ENCODE results near the gene UGP2.
"Not testable (repeated sequence)": the region's sequence is repeated elsewhere in the genome, so short reads cannot be mapped to it uniquely, and the experiment has no call there.

Gene UGP2

DNA sequence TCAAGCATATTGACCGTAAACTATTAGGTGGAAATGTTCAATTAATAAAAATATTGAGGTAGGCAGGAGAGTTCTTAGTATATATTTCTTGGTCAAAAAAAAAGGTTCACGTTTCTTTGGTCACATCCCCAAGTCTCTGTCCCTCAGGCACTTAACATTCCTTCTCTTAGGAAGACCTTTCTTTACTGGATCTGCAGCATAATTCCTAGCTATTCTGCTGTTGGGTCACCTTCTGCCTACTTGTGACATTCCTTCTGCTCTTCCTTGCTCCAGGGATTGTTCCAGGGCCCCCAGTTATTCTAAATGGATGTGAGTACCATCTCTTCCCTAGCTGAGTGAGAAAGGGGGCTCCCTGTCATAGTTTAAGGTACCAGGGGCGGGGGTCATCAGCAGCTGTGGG is 4.2 kb downstream of the UGP2 start:
- no peak overlapping the region for H3K23ac ChIP-seq (ENCODE audit: low read length)
- H2BK5ac ChIP-seq (ENCODE audit: low read length): no peak overlapping the region
- H3K36me3 ChIP-seq (ENCODE audit: control insufficient read depth, insufficient read depth, low read length): no peaks in the 10 kb centered on the region
- peak overlapping the region; percentile 15 for H3K9ac ChIP-seq (ENCODE audit: low read length)
- DNase-seq: peak; percentile 90
- no peak overlapping the region for H3K27ac ChIP-seq (ENCODE audit: low read depth, low read length)
- H3K79me1 ChIP-seq (ENCODE audit: low read length): no peaks in the 10 kb centered on the region
- H2AK5ac ChIP-seq (ENCODE audit: low read length): no peak overlapping the region
- H3K18ac ChIP-seq (ENCODE audit: low read length): no peak overlapping the region
- no peak overlapping the region for H4K8ac ChIP-seq (ENCODE audit: low read depth, low read length)
- peaks cover 66% of the 10 kb centered on the region for H3K79me2 ChIP-seq (ENCODE audit: control insufficient read depth, insufficient read depth, low read length)
- WGBS (ENCODE audit: extremely low coverage, insufficient coverage, low lambda C conversion rate): no CpG with 5 or more reads among the region's 3 CpGs
- H2BK15ac ChIP-seq (replicated peaks; ENCODE audit: low read depth): no peak overlapping the region
- H3K4me2 ChIP-seq (ENCODE audit: low read length): no peak overlapping the region
- H4K5ac ChIP-seq (ENCODE audit: low read length): no peak overlapping the region
- H3K4ac ChIP-seq (ENCODE audit: low read depth, low read length): no peak overlapping the region
- no peak overlapping the region for H3K4me3 ChIP-seq (ENCODE audit: low read length)
- H2BK120ac ChIP-seq (ENCODE audit: low read depth, low read length): no peak overlapping the region
- peaks cover 2% of the 10 kb centered on the region for H3K4me1 ChIP-seq (ENCODE audit: control insufficient read depth, low read depth, low read length)
- no peaks in the 10 kb centered on the region for H3K27me3 ChIP-seq (ENCODE audit: insufficient read depth, low read length, poor library complexity)
- no peak overlapping the region for H3K56ac ChIP-seq (ENCODE audit: low read length)

DNA sequence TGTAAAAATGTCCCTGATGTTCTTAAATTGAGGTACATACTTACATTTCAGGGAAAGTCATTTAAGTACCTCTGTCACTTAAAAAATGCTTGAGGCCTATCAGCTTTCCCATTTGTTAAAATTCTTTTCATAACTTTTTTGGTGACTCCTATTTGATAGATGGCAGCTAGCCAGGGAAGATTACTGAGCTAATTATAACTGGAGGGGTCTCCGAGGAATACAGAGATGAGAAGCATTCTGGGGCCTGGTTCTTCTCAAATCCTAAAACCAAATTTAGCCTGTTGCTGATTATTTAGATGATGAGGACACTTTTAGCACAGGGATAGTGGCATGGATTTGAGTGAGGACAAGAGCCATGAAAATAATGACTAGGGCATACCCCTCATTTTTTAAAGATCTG is 4.8 kb downstream of the UGP2 start:
- peaks cover 2% of the 10 kb centered on the region for H3K4me1 ChIP-seq (ENCODE audit: control insufficient read depth, low read depth, low read length)
- H3K4me2 ChIP-seq (ENCODE audit: low read length): no peak overlapping the region
- H3K9ac ChIP-seq (ENCODE audit: low read length): peak overlapping the region; percentile 16
- no CpG with 5 or more reads among the region's 1 CpG for WGBS (ENCODE audit: extremely low coverage, insufficient coverage, low lambda C conversion rate)
- H3K4me3 ChIP-seq (ENCODE audit: low read length): no peak overlapping the region
- DNase-seq: no peak
- no peak overlapping the region for H4K8ac ChIP-seq (ENCODE audit: low read depth, low read length)
- no peak overlapping the region for H3K23ac ChIP-seq (ENCODE audit: low read length)
- no peak overlapping the region for H2BK15ac ChIP-seq (replicated peaks; ENCODE audit: low read depth)
- no peak overlapping the region for H4K5ac ChIP-seq (ENCODE audit: low read length)
- no peak overlapping the region for H3K56ac ChIP-seq (ENCODE audit: low read length)
- H3K18ac ChIP-seq (ENCODE audit: low read length): no peak overlapping the region
- no peak overlapping the region for H3K4ac ChIP-seq (ENCODE audit: low read depth, low read length)
- H3K79me2 ChIP-seq (ENCODE audit: control insufficient read depth, insufficient read depth, low read length): peaks cover 71% of the 10 kb centered on the region
- no peaks in the 10 kb centered on the region for H3K36me3 ChIP-seq (ENCODE audit: control insufficient read depth, insufficient read depth, low read length)
- no peaks in the 10 kb centered on the region for H3K27me3 ChIP-seq (ENCODE audit: insufficient read depth, low read length, poor library complexity)
- no peaks in the 10 kb centered on the region for H3K79me1 ChIP-seq (ENCODE audit: low read length)
- no peak overlapping the region for H2BK120ac ChIP-seq (ENCODE audit: low read depth, low read length)
- H2BK5ac ChIP-seq (ENCODE audit: low read length): no peak overlapping the region
- H3K27ac ChIP-seq (ENCODE audit: low read depth, low read length): no peak overlapping the region
- no peak overlapping the region for H2AK5ac ChIP-seq (ENCODE audit: low read length)

DNA sequence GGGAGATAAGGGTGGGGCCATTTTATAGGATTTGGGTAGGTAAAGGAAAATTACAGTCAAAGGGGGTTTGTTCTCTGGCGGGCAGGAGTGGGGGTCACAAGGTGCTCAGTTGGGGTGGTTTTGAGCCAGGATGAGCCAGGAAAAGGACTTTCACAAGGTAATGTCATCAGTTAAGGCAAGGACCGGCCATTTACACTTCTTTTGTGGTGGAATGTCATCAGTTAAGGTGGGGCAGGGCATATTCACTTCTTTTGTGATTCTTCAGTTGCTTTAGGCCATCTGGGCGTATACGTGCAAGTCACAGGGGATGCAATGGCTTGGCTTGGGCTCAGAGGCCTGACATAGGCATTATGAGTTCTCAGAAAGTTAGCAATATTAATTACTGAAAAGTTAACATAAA is 5.9 kb downstream of the UGP2 start:
- H2BK15ac ChIP-seq (replicated peaks; ENCODE audit: low read depth); H2BK120ac ChIP-seq (ENCODE audit: low read depth, low read length); H2BK5ac ChIP-seq (ENCODE audit: low read length); H3K4me1 ChIP-seq (ENCODE audit: control insufficient read depth, low read depth, low read length); H4K8ac ChIP-seq (ENCODE audit: low read depth, low read length); H3K23ac ChIP-seq (ENCODE audit: low read length); H2AK5ac ChIP-seq (ENCODE audit: low read length); H4K5ac ChIP-seq (ENCODE audit: low read length); H3K36me3 ChIP-seq (ENCODE audit: control insufficient read depth, insufficient read depth, low read length); H3K4me3 ChIP-seq (ENCODE audit: low read length); H3K9ac ChIP-seq (ENCODE audit: low read length); H3K27ac ChIP-seq (ENCODE audit: low read depth, low read length); H3K79me1 ChIP-seq (ENCODE audit: low read length); H3K18ac ChIP-seq (ENCODE audit: low read length); H3K4ac ChIP-seq (ENCODE audit: low read depth, low read length); H3K56ac ChIP-seq (ENCODE audit: low read length); H3K27me3 ChIP-seq (ENCODE audit: insufficient read depth, low read length, poor library complexity); H3K4me2 ChIP-seq (ENCODE audit: low read length): not testable (repeated sequence)
- peaks cover 75% of the 10 kb centered on the region for H3K79me2 ChIP-seq (ENCODE audit: control insufficient read depth, insufficient read depth, low read length)
- WGBS (ENCODE audit: extremely low coverage, insufficient coverage, low lambda C conversion rate): no CpG with 5 or more reads among the region's 4 CpGs
- peak; percentile 65 for DNase-seq

DNA sequence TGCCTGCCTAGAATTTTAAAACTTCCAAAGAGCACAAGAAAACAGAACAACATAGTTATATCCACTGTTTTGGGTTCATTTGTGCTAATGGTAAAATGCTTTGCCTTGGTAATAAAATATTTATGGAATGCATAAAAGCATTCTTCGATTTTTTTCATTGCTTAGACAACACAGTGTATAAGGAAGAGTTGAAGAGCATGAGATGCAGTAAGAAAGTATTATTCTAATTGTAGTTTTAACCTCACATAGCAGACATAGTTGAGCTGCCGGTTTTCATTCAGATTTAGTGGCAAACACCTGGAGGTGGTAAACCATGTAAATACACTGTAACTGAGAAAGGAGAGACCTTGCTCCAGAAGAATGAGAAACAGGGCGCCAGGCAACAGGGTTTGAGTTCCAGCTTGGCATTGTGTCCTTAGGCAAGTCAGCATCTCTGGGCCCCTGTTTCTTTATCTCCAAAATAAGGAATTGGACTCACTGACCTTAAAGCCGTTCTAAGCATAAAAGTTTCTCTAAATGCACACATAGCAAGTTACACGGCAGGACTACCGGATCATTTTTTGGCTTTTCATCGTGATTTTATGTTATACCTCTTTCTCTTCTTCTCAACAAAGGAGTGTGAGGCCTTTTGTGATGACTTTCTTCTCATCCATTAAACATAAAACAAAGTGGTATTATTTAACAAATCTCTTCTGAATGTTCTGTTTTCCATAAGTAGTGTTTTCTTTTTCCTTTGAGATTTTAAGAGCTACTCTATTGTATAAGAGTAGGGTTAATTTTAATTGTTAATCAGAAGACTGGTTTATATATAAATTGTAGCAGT is 7.9 kb downstream of the UGP2 start:
- no peak overlapping the region for H2AK5ac ChIP-seq (ENCODE audit: low read length)
- peak; percentile 84 for DNase-seq
- H4K5ac ChIP-seq (ENCODE audit: low read length): no peak overlapping the region
- H3K4me1 ChIP-seq (ENCODE audit: control insufficient read depth, low read depth, low read length): peaks cover 9% of the 10 kb centered on the region
- H3K4me2 ChIP-seq (ENCODE audit: low read length): no peak overlapping the region
- WGBS (ENCODE audit: extremely low coverage, insufficient coverage, low lambda C conversion rate): no CpG with 5 or more reads among the region's 7 CpGs
- H3K18ac ChIP-seq (ENCODE audit: low read length): no peak overlapping the region
- no peak overlapping the region for H3K56ac ChIP-seq (ENCODE audit: low read length)
- peak overlapping the region; percentile 27 for H3K9ac ChIP-seq (ENCODE audit: low read length)
- H3K23ac ChIP-seq (ENCODE audit: low read length): no peak overlapping the region
- no peaks in the 10 kb centered on the region for H3K79me1 ChIP-seq (ENCODE audit: low read length)
- H3K79me2 ChIP-seq (ENCODE audit: control insufficient read depth, insufficient read depth, low read length): peaks cover 76% of the 10 kb centered on the region
- no peak overlapping the region for H3K4me3 ChIP-seq (ENCODE audit: low read length)
- peak overlapping the region; percentile 31 for H3K4ac ChIP-seq (ENCODE audit: low read depth, low read length)
- H3K27me3 ChIP-seq (ENCODE audit: insufficient read depth, low read length, poor library complexity): no peaks in the 10 kb centered on the region
- H2BK5ac ChIP-seq (ENCODE audit: low read length): no peak overlapping the region
- no peak overlapping the region for H3K27ac ChIP-seq (ENCODE audit: low read depth, low read length)
- no peak overlapping the region for H4K8ac ChIP-seq (ENCODE audit: low read depth, low read length)
- H3K36me3 ChIP-seq (ENCODE audit: control insufficient read depth, insufficient read depth, low read length): no peaks in the 10 kb centered on the region
- H2BK15ac ChIP-seq (replicated peaks; ENCODE audit: low read depth): no peak overlapping the region
- no peak overlapping the region for H2BK120ac ChIP-seq (ENCODE audit: low read depth, low read length)

DNA sequence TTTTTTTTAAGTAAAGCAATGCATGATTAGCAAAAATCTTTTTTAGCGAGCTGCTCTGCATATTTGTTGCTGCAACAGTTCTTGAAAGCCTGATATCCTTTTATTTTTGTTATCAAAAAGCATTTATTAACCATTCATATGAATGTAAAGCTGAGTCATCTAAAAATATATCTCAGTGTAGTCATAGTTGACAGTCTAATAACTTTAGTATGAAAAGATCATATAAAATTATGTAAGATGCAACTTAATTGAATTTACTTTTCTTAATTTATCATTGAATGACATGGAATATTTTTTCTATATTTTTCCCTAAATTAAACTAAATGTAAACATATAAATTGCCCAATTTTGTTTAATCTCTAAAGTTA is 8.5 kb downstream of the UGP2 start:
- H3K36me3 ChIP-seq (ENCODE audit: control insufficient read depth, insufficient read depth, low read length): no peaks in the 10 kb centered on the region
- H3K23ac ChIP-seq (ENCODE audit: low read length): no peak overlapping the region
- no peak overlapping the region for H4K5ac ChIP-seq (ENCODE audit: low read length)
- no peak overlapping the region for H2AK5ac ChIP-seq (ENCODE audit: low read length)
- H3K4me3 ChIP-seq (ENCODE audit: low read length): no peak overlapping the region
- H2BK15ac ChIP-seq (replicated peaks; ENCODE audit: low read depth): no peak overlapping the region
- peaks cover 9% of the 10 kb centered on the region for H3K4me1 ChIP-seq (ENCODE audit: control insufficient read depth, low read depth, low read length)
- no CpG with 5 or more reads among the region's 1 CpG for WGBS (ENCODE audit: extremely low coverage, insufficient coverage, low lambda C conversion rate)
- H3K27ac ChIP-seq (ENCODE audit: low read depth, low read length): no peak overlapping the region
- no peak overlapping the region for H3K4me2 ChIP-seq (ENCODE audit: low read length)
- no peaks in the 10 kb centered on the region for H3K27me3 ChIP-seq (ENCODE audit: insufficient read depth, low read length, poor library complexity)
- H3K9ac ChIP-seq (ENCODE audit: low read length): no peak overlapping the region
- H3K79me1 ChIP-seq (ENCODE audit: low read length): no peaks in the 10 kb centered on the region
- no peak overlapping the region for H3K18ac ChIP-seq (ENCODE audit: low read length)
- no peak overlapping the region for H4K8ac ChIP-seq (ENCODE audit: low read depth, low read length)
- H3K79me2 ChIP-seq (ENCODE audit: control insufficient read depth, insufficient read depth, low read length): peaks cover 72% of the 10 kb centered on the region
- DNase-seq: no peak
- no peak overlapping the region for H2BK120ac ChIP-seq (ENCODE audit: low read depth, low read length)
- no peak overlapping the region for H2BK5ac ChIP-seq (ENCODE audit: low read length)
- no peak overlapping the region for H3K56ac ChIP-seq (ENCODE audit: low read length)
- no peak overlapping the region for H3K4ac ChIP-seq (ENCODE audit: low read depth, low read length)

DNA sequence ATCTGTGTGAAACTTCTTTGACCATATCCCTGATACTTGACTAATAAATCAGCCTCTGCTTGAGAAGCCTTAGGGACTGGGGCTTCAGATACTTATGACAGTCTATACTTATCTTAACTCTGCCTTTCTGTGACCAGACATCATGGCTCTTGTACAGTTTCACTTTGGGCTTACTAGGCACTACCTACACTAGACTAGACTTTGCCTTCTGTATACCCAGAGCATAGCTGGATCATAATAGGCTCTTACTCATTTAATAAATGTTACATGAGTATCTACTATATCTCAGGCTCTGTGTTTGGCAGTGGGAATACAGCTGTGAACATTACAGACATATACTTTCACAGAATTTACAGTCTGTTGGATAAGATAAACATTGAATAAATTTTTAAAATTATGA is 9.0 kb downstream of the UGP2 start:
- H4K5ac ChIP-seq (ENCODE audit: low read length): no peak overlapping the region
- H3K4me2 ChIP-seq (ENCODE audit: low read length): no peak overlapping the region
- H2BK120ac ChIP-seq (ENCODE audit: low read depth, low read length): no peak overlapping the region
- no peaks in the 10 kb centered on the region for H3K79me1 ChIP-seq (ENCODE audit: low read length)
- no peaks in the 10 kb centered on the region for H3K36me3 ChIP-seq (ENCODE audit: control insufficient read depth, insufficient read depth, low read length)
- no peak overlapping the region for H2BK15ac ChIP-seq (replicated peaks; ENCODE audit: low read depth)
- H3K18ac ChIP-seq (ENCODE audit: low read length): no peak overlapping the region
- H3K27ac ChIP-seq (ENCODE audit: low read depth, low read length): no peak overlapping the region
- no peaks in the 10 kb centered on the region for H3K27me3 ChIP-seq (ENCODE audit: insufficient read depth, low read length, poor library complexity)
- no peak overlapping the region for H3K4ac ChIP-seq (ENCODE audit: low read depth, low read length)
- H3K9ac ChIP-seq (ENCODE audit: low read length): no peak overlapping the region
- DNase-seq: no peak
- no peak overlapping the region for H3K4me3 ChIP-seq (ENCODE audit: low read length)
- no peak overlapping the region for H2AK5ac ChIP-seq (ENCODE audit: low read length)
- H3K56ac ChIP-seq (ENCODE audit: low read length): no peak overlapping the region
- H3K4me1 ChIP-seq (ENCODE audit: control insufficient read depth, low read depth, low read length): peaks cover 7% of the 10 kb centered on the region
- H4K8ac ChIP-seq (ENCODE audit: low read depth, low read length): no peak overlapping the region
- peaks cover 70% of the 10 kb centered on the region for H3K79me2 ChIP-seq (ENCODE audit: control insufficient read depth, insufficient read depth, low read length)
- H3K23ac ChIP-seq (ENCODE audit: low read length): no peak overlapping the region
- no peak overlapping the region for H2BK5ac ChIP-seq (ENCODE audit: low read length)
